Measurements from ENCODE around the gene HSBP1L1.

The HSBP1L1 gene

GRCh38 chr18:79945118-79946042 lies 19.1 kb upstream of the HSBP1L1 start:
- DNase-seq, result no peak

- DNase-seq, result no peak
Measured at GRCh38 chr18:79947054-79947755, 17.2 kb upstream of the HSBP1L1 start.

- DNase-seq, result no peak
Measured at GRCh38 chr18:79947881-79948610, 16.4 kb upstream of the HSBP1L1 start.

- DNase-seq, result no peak
Measured at GRCh38 chr18:79948719-79949411, 15.6 kb upstream of the HSBP1L1 start.

GRCh38 chr18:79949697-79950487 lies 14.6 kb upstream of the HSBP1L1 start:
- DNase-seq, result peak; percentile 21 to 59

- DNase-seq, result peak in 1 of 2 donors; percentile 37
Measured at GRCh38 chr18:79950515-79951341, 13.7 kb upstream of the HSBP1L1 start.

GRCh38 chr18:79951545-79952455 lies 12.6 kb upstream of the HSBP1L1 start, which contains the start of gene SLC66A2:
Gene SLC66A2, minus strand, starts transcription at chr18:79951653. Its CDS starts 727 bp downstream, at chr18:79950926.
- peak; percentile 91 to 96 for DNase-seq

GRCh38 chr18:79952456-79952995 lies 11.9 kb upstream of the HSBP1L1 start:
- no peak for DNase-seq

- no peak for DNase-seq
Measured at GRCh38 chr18:79952996-79953559, 11.4 kb upstream of the HSBP1L1 start.

- DNase-seq, result no peak
Measured at GRCh38 chr18:79953971-79954651, 10.3 kb upstream of the HSBP1L1 start.

- no peak for DNase-seq
Measured at GRCh38 chr18:79954791-79955190, 9.7 kb upstream of the HSBP1L1 start.

- no peak for DNase-seq
Measured at GRCh38 chr18:79955302-79956075, 9.0 kb upstream of the HSBP1L1 start.

GRCh38 chr18:79956276-79956675 lies 8.2 kb upstream of the HSBP1L1 start:
- DNase-seq, result no peak

- DNase-seq, result no peak
Measured at GRCh38 chr18:79958981-79959380, 5.5 kb upstream of the HSBP1L1 start.

- DNase-seq, result peak in 1 of 2 donors; percentile 42
Measured at GRCh38 chr18:79960161-79960801, 4.2 kb upstream of the HSBP1L1 start.

- DNase-seq, result no peak
Measured at GRCh38 chr18:79960921-79961526, 3.4 kb upstream of the HSBP1L1 start.
